NCI-H2171 (cell line): Measurements from ENCODE around the gene TNPO2.

Source experiments
- DNase-seq: peaks from one replicate; lab custom pipeline; 2025; lab: John Stamatoyannopoulos, UW

Gene TNPO2

DNA sequence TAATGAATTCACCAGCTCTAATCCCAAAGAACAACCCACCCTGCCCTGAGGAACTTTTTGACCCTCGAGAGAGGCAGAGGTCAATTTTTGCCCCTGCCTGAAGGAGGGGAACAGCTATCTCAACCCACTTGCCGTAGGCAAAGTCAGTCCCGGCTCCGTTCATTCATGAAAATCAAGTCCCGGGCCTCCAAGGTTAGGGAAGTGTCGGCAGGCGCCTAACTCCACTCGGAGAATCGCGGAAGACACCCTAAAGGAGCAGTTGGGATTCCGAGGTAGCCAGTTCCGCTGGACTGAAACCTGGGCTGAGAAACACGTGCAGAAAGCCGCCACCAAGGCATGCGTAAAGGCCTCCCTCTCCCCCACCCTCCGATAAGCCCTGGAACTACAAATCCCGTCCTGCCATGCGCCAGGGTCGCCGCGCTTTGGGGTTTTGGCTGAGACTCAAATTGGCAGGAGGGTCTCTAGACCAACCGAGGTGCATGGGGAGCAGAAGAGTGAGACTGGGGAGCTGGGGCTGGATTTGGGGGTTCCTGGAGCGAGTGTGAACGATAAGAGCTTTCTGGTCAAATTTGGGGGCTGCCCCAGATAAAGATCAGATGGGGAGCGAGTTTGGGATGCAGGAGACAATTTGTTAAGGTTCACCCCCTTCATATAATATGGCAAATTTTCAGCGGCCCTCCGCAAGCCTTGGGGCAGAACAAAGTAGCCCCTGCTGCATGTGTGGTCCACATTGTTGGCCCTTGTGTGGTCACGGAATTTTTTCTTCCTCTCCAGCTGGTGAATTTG lies at the start of gene TNPO2:
Gene TNPO2 (minus strand): TSS at position 292 of the 786 bp plus-strand sequence. CDS start 2,955 bp downstream, outside the sequence.
- peak; percentile 77 for DNase-seq

DNA sequence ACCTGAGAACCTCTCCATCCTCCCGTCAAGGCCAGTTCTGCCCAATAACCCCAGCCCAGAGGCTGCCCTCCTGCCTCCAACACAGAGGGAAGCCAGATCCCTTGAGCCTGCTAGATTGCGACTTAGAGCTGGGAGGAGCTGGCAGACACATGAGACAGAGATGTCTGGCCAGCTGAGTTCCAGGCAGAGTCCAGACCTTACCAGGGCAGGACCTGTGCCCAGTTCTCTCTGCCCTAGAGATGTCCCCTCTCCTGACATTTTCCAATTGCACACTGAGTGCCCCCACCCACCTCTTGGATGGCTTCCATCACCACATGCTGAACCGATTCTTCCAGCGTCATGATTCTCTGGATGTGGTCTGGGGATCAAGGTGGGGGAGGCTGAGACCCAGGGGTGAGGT lies 48.6 kb upstream of the TNPO2 start:
- DNase-seq = no peak

DNA sequence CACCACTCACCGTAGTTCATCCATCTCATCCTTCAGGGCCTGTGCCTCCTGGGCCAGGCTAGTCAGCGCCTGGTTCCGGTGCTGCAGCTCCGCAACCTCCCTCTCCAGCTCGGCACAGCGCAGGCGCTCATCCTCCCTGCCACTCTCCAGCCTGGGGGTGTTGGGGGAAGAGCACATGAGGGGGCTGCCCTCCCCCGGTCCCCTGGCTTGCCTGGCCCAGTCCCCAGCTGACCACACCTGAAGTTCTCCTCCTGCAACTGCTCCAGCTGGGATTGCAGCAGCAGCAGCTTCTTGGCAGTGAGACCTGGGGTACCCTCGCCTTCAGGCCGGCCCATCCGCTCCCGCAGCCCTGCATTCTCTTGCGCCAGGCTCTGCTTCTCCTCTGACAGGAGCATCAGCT lies 47.2 kb upstream of the TNPO2 start:
- no peak for DNase-seq

DNA sequence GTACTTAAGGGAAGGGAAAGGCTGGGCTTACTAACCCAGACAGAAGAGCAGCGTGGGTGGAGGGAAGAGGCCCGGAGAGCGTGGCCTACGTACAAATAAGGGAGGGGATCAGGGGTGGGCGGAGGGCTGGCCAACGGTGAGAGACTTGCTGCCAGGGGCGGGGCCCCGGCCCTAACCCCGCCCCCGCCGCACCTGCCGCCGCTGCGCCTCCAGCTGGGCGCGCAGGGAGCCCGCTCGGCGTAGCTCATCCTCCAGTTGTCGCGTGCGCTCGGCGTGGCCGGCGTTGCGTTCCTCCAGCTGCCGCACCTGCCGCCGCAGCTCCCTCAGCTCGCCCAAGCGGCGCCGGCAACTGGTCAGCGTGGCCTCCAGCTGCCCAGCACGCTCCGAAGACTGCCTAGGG lies 46.0 kb upstream of the TNPO2 start:
- DNase-seq = no peak

DNA sequence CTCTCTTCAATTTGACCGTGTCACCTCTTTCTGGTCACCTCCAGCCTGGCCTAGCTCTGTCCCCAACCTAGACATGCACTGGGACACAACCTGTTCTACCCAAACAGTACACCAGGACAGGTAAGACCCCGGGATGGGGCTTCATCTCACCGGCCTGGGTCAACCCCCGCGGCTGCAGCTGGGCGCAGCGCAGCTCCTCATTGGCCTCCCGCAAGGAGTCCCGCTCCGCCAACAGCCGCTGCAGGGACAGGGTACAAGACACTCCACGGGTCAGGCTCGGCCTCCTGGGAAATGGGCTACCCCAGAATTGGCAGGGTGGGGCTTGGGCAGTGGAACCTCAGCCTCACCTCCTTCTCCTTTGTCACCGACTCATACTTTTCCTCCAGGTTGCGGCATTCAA lies 43.9 kb upstream of the TNPO2 start:
- DNase-seq = no peak

DNA sequence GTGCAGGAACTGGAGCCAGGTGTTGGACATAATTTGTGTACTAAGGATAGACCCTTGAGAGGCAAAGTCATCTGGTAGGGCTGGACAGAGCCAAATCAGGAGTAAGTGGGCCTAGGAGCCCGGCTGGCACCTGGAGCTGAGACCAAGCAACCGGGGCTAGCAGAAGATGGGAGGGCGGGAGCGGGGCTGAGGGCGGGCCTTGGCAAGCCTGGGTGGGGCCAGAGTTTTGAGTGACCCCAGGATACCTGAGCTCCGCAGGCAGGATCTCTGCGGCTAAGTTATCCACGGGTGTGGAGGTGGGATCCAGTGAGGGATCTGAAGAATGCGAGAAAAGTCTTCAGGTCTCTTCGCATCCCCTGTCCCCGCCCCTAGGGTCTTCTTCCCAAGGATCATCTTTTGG lies 43.4 kb upstream of the TNPO2 start:
- no peak for DNase-seq

DNA sequence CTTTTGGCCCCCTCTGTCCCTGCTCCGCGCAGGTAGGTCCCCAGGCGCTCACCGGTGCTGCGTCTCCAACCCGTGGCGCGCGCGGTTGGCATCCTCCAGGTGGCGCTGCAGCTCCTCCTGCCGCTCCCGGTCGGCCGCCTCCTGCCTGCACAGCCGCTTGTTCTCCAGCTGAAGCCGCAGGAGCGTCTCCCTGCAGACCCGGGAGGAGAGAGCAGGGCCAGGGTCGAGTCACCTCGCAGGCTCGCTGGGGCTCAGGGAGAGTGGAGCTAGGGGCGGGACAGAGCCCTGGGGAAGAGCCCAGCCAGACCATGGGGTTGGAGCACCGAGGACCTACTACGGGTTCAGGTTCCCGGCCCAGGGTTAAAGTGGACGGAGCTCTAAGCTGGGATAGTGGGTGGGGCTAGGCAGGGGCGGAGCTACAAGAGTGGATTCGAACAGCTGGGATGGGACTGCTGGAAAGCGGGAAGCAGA lies 42.4 kb upstream of the TNPO2 start:
- no peak for DNase-seq

DNA sequence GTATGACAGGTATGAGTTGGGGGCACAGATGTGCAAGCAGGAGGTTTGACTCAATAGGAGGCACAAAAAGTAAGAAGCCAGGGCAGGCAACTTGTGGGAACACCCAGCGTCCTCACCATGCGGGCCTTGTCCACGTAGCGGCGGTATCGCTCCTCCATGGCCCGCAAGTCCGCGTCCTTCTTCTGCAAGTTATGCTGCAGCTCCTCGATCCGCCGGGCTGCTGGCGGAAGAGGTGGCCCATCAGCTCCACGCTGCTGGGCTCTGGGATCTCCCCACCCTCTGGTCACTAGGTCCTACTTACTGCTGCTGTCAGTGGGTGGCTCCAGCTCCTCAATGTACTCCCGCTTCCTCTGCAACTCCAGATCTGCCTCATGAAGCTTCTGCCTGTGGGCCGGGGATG lies 41.0 kb upstream of the TNPO2 start:
- no peak for DNase-seq

DNA sequence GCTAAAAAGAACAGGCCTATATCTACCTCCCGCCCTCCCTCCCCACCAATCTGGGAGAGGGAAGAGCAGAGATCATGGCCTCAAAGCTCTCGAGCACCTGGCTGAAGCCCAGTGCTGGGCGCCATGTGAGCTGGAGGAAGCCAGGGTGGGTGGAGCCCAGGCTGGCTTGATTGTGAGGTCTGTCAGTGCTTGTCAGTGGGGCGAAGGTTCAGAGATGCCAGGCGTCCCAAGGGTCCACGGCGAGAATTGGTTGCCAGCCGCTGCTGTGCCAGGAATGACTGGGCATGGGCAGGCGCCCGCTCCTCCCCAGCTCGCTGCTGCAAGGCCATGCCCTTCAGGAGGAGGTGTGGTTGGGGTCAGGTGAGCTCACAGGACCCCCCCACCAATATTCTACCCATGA lies 39.4 kb upstream of the TNPO2 start:
- DNase-seq = no peak

DNA sequence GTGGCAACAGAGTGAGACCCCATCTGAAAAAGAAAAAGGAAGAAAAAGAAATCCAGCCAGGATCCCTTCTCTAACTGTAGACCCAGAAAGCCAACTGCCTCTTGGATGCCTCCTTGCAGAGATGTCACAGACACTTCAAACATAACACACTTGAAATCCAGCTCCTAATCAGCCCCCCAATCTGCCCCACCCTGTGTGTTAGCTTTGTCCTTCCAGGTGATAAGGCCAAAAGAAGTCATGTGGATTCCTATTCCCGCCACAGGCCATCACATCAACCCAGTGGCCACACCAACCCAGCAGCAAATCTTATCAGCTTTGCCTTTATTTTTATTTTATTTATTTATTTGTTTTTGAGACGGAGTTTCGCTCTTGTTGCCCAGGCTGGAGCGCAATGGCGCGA lies 36.0 kb upstream of the TNPO2 start:
- no peak for DNase-seq

DNA sequence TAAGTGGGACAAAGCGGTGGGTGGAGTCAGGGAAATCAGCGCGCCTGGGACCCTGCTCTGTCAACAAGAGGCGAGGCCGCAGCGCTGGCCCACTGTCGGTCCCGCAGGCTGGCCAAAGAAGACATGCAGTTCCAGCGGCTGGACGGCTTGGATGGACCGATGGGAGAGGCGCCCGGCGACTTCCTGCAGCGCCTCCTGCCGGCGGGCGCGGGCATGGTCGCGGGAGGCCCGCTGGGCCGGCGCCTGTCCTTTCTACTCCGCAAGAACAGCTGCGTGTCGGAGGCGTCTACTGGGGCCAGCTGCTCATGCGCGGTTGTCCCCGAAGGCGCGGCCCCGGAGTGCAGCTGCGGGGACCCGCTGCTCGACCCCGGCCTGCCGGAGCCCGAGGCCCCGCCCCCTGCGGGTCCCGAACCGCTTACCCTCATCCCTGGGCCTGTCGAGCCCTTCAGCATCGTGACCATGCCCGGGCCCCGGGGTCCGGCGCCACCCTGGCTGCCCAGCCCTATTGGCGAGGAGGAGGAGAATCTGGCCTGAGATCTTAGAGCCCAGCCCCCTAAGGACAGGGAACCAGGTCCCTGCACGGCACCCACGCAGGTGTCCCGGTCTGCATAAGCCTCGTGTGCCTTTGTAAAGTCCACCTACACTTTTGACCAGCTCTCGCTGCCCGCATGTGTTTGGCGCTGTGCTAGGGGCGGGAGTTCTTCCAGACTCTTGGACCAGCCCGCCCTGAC lies 34.0 kb upstream of the TNPO2 start:
- peak; percentile 36 for DNase-seq

DNA sequence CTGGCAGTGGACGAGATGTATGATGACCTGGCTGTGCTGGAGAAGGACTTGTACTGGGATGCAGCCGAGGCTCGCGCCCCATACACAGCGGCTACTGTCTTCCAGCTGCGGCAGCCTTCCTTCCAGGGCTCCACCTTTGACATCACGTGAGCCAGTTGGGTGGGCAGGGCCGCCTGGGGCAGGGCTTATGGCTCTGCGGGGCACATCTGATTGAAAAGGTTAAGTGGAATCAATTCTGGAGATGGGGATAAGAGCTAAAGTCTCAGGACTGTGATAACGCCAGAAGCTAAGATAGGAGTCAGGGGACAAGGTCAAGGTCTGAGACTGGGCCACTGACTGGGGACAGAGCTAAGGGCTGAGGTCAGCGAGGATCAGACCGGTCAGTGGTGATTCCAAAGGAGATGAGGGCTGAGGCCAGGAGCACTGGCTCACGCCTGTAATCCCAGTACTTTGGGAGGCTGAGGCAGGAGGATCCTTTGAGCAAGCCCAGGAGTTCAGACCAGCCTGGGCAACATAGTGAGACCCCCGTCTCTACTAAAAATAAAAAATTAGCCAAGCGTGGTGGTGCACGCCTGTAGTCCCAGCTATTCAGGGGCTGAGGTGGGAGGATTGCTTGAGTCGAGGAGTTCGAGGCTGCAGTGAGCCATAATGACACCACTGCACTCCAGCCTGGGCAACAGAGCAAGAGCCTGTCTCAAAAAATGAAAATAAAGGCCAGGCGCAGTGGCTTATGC lies 32.6 kb upstream of the TNPO2 start:
- no peak for DNase-seq

DNA sequence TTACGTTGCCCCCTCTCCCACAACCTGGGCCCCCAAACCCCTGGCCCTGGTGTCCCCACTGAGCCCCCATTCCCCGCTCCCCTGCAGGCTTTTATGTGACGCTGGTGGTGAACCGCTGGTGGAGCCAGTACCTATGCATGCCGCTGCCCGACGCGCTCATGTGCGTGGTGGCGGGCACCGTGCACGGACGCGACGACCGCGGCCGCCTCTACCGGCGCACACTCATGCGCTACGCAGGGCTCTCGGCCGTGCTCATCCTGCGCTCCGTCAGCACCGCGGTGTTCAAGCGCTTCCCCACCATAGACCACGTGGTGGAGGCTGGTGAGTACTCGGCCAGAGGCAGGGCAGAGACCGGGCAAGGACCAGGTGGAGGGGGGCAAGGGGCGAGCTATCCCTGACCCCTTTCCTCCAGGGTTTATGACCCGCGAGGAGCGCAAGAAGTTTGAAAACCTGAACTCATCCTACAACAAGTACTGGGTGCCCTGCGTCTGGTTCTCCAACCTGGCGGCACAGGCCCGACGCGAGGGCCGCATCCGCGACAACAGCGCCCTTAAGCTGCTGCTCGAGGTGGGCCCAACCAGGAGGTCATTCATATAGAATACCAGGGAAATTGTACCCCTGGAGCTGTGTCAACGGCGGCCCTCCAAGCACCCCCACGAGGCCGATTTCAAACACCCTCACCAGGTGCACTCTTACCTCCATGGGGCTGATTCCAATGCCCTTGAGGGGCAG lies 30.9 kb upstream of the TNPO2 start:
- no peak for DNase-seq

DNA sequence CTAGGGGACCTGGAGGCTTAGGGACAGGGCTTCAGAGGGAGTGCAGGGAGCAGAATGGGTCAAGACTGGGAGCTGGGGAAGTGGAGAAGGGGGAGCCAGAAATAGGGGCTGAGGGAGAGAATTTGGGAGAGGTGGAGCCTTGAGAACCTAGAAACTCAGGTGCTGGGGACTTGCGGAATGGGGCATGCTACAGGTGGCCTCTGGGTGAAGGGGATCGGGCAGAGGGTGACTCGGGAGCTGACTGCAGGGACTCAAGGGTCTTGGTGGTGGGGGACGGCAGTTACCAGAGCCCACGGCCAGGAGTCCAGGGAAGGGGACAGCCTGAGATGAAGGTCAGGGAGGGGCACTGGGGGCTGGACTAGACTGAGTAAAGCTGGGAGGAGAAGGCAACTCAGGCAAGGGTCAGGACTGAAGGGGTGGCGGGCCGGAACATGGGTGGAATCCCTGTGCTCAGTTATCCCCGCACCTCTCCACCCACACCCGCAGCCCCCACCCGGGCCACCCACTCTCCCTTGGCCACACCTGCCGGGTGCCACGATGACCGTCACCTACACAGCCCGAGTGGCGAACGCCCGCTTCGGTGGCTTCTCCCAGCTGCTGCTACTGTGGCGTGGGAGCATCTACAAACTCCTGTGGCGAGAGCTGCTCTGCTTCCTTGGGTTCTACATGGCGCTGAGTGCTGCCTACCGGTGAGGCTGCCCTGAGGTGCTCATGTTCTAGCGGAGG lies 28.5 kb upstream of the TNPO2 start:
- DNase-seq = no peak

DNA sequence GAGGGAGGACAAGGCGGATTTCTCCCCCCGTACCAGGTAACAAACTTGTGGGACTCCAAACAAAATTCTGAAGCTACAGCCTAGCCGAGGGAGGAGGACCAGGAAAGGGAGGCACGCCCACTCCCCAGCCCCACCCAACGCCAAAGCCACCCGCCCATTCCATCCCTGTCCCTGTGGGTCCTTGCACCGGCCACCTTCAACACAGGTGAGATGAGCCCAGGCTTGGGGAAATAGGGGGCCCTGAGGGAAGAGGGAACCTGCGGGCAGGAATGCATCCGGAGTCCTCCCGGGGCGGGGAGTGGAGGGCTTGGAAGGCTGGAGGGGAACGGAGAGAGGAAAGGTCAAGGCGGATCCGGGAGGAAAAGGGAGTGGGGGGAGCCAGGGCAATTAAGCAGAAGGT lies 27.9 kb upstream of the TNPO2 start, which contains the start of gene BEST2:
Gene BEST2 (plus strand): TSS at position 157 of the 400 bp plus-strand sequence. CDS start 802 bp downstream, outside the sequence.
- DNase-seq = no peak

DNA sequence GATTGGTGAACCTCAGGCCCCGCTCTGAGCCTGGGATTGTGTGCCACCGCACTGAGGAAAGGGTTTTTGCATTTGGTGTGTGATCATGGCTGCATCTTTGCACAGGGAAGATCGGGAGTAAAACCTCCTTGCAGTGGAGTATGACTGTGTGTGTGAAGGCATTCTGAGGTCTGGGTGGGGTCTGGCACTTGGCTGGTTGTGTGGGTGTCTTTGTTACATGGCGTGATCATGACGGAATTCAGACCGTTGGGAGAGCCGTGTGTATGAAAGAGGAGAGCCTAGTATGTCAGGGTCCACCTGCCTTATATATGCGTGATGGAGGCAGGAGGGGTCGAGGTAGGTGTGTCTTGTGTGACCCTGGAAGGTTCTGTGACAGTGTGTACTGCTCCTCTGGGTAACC lies 27.1 kb upstream of the TNPO2 start:
- no peak for DNase-seq

DNA sequence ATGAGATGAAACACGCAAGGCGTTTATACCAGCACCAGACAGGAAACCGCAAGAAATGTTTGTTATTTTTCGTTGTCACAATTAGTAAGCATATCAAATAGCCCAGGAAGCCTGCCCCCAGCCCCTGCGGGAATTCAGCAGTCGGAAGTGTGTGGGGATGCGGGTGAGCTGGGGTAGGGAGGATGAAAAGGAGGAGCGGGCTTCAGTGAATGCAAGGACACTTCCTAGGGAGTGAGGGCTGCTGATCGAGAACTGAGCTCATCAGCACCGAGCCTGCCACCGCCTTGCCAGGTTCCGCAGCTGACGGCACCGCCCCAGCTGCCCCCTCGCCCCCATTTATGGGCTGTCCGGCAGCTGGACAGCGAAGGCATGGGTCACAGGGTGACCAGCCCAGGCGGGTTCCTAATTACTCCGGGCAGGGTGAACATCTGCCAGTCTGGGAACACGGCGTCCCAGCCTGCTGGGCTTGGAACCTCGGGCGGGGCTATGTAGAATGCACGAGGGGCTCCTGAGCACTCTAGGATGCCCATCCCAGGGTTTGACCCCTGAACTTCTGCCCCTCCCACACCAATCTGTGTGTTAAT lies 26.3 kb upstream of the TNPO2 start:
- DNase-seq = peak; percentile 41

DNA sequence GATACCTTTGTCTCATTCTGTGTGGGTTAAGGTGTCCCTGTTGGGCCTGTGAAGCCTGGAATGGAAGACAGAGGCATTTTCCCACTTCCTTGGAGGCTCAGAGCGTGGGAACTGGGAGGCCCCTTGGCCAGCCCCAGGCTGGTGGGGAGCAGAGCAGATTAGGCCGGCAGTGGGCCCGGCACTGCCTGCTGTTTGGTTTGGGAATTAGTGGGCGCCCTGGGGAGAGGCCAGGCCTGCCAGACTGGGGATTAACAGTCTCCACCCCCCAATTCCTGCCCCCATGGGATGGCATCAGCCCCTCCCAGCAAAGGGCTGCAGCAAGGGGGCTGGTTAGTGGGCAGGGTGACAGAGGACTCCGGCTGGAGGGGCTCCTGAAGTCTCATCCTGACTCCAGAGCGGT lies 24.8 kb upstream of the TNPO2 start:
- DNase-seq = no peak

DNA sequence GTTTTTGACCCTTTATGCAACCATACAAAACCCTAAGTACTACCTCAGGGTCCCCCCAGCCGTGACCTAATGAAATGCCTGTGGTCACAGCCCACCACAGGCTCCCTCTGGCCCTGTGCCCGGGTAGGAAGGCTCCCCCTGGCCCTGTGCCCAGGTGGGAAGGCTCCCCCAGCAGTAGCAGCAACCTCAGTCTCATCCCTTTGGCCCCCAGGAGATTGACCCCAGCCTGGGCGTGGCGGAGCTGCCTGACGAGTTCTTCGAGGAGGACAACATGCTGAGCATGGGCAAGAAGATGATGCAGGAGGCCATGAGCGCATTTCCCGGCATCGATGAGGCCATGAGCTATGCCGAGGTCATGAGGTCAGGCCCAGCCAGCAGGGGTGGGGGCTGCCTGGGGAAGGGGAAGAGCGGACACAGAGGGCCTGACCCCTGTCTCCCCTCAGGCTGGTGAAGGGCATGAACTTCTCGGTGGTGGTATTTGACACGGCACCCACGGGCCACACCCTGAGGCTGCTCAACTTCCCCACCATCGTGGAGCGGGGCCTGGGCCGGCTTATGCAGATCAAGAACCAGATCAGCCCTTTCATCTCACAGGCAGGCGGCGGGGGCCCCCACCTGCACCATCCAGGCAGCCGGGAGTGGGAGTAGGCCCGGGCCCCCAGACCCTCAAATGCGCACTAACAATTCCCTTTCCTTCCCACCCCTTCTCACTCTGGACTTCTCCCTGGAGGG lies 21.6 kb upstream of the TNPO2 start:
- DNase-seq = no peak

DNA sequence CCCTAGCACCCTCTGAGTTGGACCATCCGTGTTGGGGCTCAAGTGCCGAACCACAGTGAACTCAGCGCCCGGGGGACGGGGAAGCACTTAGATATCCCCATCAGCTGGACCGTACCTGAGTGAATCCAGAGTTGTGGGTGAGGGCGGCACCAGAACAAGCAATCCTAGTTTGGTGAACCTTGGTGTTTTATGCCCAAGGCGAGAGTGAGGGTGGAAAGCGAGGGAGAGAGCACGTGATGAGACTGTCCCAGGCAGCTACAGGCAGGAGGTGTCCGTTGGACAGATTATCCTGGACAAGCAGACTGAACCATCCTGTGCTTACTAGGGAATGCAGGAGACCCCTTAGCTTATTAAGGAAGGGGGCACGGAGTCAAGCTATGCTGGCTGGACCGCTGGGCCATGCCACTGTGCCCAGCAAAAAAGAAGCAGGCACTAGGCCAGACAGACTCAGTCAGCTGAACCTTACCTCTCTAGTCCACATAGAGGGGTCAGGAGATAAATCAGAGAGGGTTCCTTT lies 14.2 kb upstream of the TNPO2 start:
- DNase-seq = no peak
